Neural crest cell (in vitro differentiated cells): ENCODE data around the gene PLEKHB1. TPM values are rescaled to one million over a fixed set of nuclear protein-coding genes. Genes with fewer than 3 reads are reported as not detected.

ENCODE experiments used
- DNase-seq: peaks from one replicate; pipeline ENCODE4 v3.0.0; 2021; ENCODE audit warnings: low read depth, mixed read lengths, low spot score
- H3K27ac Mint-ChIP-seq: one replicate; pipeline ENCODE4 v1.8.0; 2021; ENCODE audit warnings: mild to moderate bottlenecking, mixed read lengths; ENCODE audit not compliant: unreplicated experiment
- H3K27me3 Mint-ChIP-seq: 2 replicates; pipeline ENCODE4 v1.8.0; 2021; ENCODE audit warnings: low read depth, mild to moderate bottlenecking, mixed read lengths
- H3K36me3 Mint-ChIP-seq: 2 replicates; pipeline ENCODE4 v1.8.0; 2021; ENCODE audit warnings: low read depth, mild to moderate bottlenecking, mixed read lengths
- H3K4me1 Mint-ChIP-seq: 2 replicates; pipeline ENCODE4 v1.8.0; 2021; ENCODE audit warnings: mixed read lengths
- H3K4me3 Mint-ChIP-seq: one replicate; pipeline ENCODE4 v1.8.0; 2021; ENCODE audit warnings: mild to moderate bottlenecking, mixed read lengths
- H3K9me3 Mint-ChIP-seq: 2 replicates; pipeline ENCODE4 v1.8.0; 2021; ENCODE audit warnings: mixed read lengths
- total RNA-seq: library from RNA; stranded (reverse); gene quantifications from 2 replicates; pipeline ENCODE4 v1.2.1, GENCODE V29; 2021
- TF ChIP-seq, protein P1 (sequence below): fragments of 200-600 bp; sonication (generic); conservative IDR thresholded peaks from 2 replicates; pipeline ENCODE4 v1.5.0; 2021; ENCODE audit warnings: antibody characterized with exemption, mild to moderate bottlenecking

Gene PLEKHB1
- total RNA-seq, 1 donor from 2014 or later: 42.7 TPM

GRCh38 chr11:73693899-73694525 is 47.6 kb downstream of the PLEKHB1 start:
- Mint-ChIP-seq H3K36me3 (peaks cover 2% of the 10 kb centered on the region), H3K4me1 (no peaks in the 10 kb centered on the region), H3K27ac (no peak overlapping the region), H3K9me3 (no peaks in the 10 kb centered on the region), H3K27me3 (no peaks in the 10 kb centered on the region), H3K4me3 (no peak overlapping the region)
- DNase-seq: no peak
- TF ChIP-seq, protein P1, sequence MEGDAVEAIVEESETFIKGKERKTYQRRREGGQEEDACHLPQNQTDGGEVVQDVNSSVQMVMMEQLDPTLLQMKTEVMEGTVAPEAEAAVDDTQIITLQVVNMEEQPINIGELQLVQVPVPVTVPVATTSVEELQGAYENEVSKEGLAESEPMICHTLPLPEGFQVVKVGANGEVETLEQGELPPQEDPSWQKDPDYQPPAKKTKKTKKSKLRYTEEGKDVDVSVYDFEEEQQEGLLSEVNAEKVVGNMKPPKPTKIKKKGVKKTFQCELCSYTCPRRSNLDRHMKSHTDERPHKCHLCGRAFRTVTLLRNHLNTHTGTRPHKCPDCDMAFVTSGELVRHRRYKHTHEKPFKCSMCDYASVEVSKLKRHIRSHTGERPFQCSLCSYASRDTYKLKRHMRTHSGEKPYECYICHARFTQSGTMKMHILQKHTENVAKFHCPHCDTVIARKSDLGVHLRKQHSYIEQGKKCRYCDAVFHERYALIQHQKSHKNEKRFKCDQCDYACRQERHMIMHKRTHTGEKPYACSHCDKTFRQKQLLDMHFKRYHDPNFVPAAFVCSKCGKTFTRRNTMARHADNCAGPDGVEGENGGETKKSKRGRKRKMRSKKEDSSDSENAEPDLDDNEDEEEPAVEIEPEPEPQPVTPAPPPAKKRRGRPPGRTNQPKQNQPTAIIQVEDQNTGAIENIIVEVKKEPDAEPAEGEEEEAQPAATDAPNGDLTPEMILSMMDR: no peak

DNA sequence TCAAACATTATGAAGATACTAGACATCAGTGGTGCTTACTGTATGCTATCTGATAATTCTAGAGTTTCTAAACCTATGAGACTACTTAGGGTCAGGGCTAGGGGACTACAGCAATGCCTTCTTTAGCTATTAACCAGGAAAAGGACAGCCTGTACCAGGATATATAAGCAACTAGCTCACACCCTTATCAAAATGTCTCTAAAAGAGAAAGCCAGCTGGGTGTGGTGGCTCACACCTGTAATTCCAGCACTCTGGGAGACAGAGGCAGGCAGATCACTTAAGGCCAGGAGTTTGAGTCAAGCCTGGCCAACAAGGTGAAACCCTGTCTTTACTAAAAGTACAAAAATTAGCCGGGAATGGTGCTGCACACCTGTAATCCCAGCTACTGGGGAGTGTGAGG is 58.7 kb downstream of the PLEKHB1 start:
- H3K9me3 Mint-ChIP-seq: no peaks in the 10 kb centered on the region
- peaks cover 3% of the 10 kb centered on the region for H3K36me3 Mint-ChIP-seq
- no peak overlapping the region for H3K4me3 Mint-ChIP-seq
- no peaks in the 10 kb centered on the region for H3K4me1 Mint-ChIP-seq
- H3K27me3 Mint-ChIP-seq: no peaks in the 10 kb centered on the region
- H3K27ac Mint-ChIP-seq: no peak overlapping the region
- TF ChIP-seq, protein P1: no peak
- no peak for DNase-seq

DNA sequence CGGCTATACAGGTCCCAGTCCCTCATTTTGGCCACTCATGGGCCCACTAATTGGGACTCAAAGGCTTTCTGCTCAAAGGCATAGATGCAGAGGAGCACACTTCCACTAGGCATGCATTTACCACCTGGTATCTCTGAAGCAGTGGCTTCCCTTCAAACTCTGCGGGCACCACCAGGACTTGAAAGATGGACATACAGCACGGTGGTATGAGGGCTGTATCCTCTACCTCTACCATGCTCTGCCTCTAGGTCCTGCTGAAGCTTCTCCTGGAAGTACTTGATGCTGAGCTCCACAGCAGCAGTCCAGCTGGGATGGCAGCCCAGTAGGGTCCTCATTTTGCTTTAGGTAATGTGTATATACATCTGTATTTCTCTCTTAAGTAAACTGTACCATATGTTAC is 64.6 kb downstream of the PLEKHB1 start:
- H3K27me3 Mint-ChIP-seq: no peaks in the 10 kb centered on the region
- H3K36me3 Mint-ChIP-seq: peaks cover 2% of the 10 kb centered on the region
- DNase-seq: no peak
- no peak overlapping the region for H3K4me3 Mint-ChIP-seq
- TF ChIP-seq, protein P1: no peak
- H3K4me1 Mint-ChIP-seq: peaks cover 1% of the 10 kb centered on the region
- no peak overlapping the region for H3K27ac Mint-ChIP-seq
- H3K9me3 Mint-ChIP-seq: no peaks in the 10 kb centered on the region

Other genes starting within 250 kb of the PLEKHB1 start
- gene FAM168A, start 48.5 kb upstream of the PLEKHB1 start, total RNA-seq: 46.6 and 47.3 TPM in 2 replicates
- 75.0 and 85.9 TPM in 2 replicates for gene RAB6A, start 114.5 kb downstream of the PLEKHB1 start, total RNA-seq
- 51.4 and 53.5 TPM in 2 replicates for gene MRPL48, start 141.3 kb downstream of the PLEKHB1 start, total RNA-seq
- 86.7 and 86.9 TPM in 2 replicates for gene COA4, start 230.3 kb downstream of the PLEKHB1 start, total RNA-seq
- gene PAAF1, start 230.4 kb downstream of the PLEKHB1 start, total RNA-seq: 27.5 and 33.2 TPM in 2 replicates